NCI-H1930 (cell line): ENCODE results near the gene UNCX.

ENCODE experiments used
- DNase-seq, 2 experiments: peaks; one replicate each; lab custom pipeline; 2025; lab: John Stamatoyannopoulos, UW

Gene UNCX

DNA sequence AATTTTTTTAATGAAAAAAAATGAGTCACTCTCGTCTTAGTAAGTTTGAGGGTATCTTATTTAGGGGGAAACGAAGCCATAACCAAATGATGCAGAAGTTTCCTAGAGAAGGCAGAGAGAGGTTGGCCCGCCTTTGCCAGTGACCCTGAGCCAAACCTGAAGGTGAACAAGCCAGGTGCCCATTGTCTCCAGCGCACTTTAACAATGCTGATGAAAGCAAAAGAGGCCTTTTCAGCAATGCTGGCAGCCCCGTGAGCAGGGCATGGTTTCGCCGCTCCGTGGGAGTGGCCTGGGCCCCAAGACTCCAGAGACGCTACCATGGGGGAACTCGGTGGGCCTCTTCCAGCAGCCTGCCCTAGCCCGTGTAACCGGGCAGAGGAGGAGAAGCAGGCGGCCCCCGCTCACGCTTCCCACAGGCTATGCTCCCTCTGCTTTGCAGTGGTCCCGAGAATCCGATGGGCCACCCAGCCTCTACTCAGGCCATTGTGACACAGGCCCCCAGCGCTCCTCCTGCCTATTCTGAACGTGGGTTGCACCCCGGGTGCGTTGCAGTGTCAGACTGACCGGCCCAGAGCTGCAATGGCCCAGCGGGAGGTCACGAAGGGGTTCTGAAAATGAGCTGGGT lies 14.0 kb upstream of the UNCX start:
- no peak for DNase-seq

DNA sequence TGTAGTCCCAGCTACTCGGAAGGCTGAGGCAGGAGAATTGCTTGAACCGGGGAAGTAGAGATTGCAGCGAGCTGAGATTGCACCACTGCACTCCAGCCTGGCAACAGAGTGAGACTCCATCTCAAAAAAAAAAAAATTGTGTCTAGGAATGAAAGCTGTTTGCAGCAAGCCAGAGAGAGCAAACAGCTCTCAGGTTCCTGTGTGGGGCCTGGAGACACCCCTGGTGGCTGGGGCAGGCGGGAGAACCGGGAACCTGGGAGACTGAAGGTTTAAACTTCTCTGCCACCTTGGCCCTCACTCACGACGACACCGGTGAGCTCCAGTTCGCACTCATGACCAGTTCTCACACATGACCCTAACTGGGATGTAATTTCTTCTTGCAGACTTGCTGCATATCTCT lies 13.2 kb upstream of the UNCX start:
- no peak for DNase-seq

DNA sequence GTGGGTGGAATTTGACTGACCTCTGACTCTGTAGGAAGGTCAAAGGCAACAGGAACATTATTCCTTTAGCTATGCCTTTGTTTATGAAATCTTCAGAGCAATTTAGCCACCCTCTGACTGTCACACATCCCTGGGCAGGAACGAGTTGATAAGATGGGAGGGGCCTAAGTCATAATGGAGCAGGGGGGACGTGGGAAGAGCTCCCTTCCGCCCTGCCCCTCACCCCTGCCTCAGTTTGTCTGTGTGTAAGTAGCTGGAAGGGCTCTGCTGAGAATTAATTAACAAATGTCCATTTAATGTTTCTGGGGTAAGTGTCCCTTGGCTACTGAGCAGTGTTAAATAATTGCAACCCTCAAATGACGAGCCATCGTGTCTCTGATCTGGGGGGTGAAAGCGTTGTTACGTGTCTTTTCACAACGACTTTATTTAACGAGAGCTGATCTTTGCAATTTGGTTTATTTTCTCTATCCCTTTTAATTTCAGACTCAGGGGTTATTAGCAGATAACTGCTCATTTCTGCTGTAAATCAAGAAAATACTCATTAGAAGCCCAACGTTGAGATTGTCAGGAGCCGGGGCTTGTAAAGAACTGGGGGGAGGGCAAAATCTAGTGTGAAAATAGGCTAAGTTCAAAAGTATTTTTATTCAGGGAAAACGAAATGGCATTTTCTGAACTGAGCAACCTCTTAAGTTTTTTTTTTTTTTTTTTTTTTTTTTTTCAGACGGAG lies 12.5 kb upstream of the UNCX start:
- no peak for DNase-seq

DNA sequence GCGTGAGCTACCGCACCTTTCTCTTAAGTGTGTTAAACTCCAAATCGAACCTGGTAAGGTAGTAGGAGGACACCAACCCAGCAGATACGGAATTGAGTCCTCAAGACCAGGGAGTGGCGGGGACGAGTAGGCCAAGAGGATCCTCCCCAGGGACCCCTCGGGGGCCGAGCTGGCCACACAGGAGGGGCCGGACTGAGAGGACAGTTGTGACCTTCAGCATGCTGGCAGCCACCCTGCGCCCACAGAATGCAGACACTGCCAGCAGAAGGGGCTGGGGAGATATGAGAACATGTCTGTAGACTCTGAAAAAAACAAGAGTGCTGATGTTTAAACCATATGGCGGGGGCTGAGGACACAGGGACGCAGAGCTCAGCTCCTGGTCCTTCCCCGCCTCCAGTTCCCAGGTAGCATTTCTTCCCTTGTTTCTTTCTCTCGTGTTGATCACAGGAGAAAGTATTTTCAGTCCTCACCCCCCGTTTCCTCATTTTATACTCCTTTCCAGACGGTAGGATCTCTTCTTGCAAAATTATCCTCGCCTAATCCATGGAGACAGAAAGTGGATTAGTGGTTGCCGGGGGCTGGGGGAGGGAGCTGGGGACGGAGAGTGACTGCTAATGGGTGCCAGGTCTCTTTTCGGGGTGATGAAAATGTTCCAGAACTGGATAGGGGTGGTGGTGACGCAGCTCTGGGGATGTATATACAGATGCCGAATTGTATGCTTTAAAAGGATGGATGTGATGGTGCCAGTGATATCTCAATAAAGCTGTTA lies 11.5 kb upstream of the UNCX start:
- DNase-seq, result no peak

DNA sequence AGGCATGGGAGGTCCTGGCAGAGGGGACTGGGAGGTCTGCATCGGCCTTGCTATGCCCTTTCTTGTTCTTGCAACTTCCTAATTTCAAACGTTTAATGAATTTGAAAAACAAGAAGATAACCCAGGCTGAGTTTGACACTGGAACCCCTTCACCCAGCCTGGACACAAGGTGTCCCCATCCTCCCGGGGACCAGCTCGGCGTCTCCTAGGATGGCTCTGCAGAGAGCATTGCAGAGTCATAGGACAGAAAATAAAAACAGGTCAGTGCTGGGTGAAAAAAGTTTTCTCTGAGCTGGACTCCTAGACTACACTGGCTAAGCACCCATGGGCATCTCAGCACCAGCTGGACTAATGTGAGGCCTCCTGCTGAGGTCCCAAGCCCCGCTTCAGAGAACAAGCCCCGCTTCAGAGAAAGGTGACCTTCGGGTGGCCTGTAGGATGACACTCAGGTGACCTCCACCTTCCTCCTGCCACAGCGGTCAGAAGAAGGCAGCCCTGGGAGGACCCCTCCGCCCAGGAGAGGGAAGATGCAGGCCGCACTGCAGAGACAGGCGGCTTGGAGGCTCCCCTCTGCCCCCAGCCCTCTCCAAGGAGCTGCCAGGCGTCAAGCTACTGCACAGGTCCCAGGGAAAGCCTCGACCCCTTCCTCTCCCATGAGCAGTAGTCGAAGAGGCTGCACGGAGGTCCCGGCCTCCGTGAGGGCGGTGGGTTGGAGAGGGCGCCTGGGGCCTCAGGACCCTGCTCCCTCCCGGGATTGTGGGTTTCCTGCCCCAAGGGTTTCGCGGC lies 9.3 kb upstream of the UNCX start:
- DNase-seq, result no peak

DNA sequence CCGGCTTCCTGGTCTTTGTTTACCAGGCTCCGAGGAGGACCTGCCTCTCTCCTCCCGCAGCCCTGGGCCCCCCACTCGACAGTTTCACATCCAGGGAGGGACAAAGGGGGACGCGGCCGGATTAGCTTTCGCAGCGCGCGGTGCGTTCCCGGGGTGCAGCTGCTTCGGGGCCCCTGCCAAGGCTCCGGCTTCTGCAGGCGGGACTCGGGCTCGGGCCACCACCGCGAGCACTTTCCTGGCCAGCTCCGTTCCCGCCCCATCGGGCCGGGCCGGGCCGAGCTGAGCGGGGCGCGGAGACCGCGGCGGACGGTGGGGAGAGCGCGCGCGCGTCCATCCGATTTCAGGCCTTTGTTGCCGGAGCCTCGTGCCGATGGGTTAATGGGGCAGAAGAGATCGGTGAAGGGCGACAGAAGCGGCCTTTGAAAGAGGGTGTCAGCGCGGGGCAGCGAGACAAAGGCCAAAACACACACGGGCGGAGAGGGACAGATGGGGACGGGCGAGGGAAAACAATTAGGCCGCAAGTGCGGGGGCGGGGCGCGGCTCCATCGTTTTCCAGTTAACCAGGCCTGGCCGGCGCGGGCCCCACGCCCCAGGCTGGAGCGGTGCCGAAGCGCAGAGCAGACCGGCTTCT lies 8.5 kb upstream of the UNCX start:
- DNase-seq, result no peak

DNA sequence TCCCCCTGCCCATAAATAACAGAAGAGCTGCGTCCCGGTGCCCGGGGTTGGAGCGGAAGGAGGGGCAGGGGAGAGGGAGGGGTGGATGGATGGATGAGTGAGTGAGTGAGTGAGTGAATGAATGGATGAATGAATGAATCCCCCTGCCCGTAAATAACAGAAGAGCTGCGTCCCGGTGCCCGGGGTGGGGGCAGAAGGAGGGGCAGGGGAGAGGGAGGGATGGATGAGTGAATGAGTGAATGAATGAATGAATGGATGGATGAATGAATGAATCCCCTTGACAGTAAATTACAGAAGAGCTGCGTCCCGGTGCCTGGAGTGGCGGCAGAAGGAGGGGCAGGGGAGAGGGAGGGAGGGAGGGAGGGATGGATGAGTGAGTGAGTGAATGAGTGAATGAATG lies 7.6 kb upstream of the UNCX start:
- DNase-seq, result no peak

DNA sequence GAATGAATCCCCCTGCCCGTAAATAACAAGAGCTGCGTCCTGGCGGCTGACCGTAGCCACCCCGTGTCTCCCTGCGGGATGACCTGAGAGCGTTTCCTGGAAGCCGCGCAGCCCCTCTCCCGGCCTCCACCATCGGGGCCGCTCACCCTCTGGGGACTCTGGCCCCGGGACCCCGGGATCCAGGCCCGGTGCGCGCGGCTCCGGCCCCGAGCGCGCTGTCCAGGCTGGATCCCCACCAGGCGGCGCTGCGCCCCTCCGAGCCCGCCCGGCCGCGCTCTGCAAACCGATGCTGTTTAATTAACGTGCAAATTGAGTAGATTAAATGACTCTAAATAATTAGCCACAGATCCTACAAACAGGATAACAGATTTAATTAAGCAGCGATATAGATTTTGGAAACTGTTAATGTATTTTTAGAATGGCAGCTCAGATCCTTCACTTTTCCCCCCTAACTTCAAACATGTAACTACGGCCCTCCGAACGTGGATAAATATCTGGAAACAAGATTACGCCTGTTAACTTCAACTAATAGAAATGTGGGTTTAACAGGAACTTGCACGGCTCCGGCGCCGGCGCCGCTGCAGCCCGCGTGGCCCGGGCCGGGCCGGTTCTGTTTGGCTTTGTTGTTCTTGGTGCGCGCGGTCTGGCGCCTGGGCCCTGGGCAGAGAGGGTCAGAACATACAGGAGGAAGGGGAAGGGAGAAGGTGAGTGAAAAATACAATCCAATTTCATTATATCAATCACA lies 7.1 kb upstream of the UNCX start:
- peak in 1 of 2 experiments; percentile 22 for DNase-seq

DNA sequence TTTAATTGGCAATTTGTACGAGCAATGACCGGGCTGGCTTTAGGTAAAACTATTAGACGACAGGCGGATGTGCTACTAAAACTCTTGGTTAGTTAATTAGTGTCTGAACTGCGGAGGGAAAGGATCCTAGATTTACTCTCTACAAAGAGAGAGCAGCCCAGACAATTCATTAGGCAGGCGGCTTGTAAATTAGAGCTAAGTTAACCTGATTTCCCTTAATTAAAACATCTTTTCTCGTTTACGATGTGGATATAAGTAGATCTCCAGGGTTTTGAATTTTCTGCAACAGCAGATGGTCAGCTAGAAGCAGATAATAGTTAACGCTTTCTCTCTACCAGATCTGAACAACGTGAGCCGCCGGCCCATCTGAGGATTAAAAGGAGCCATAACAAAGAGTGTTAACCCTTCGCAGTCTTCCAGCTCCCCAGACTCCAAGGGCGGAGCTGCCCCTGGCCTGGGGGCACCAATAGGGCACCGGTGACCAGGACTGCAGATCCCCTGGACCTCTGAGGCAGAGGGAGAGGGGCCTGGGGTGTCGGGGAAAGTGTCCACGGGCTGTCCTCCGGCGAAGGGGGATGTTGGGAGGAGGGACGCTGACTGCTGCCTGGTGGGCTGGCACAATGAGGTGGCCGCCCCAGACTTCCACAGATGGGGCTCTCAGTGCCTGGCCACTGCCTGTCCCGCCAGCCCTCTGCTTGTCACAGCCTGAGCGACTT lies 6.3 kb upstream of the UNCX start:
- no peak for DNase-seq

DNA sequence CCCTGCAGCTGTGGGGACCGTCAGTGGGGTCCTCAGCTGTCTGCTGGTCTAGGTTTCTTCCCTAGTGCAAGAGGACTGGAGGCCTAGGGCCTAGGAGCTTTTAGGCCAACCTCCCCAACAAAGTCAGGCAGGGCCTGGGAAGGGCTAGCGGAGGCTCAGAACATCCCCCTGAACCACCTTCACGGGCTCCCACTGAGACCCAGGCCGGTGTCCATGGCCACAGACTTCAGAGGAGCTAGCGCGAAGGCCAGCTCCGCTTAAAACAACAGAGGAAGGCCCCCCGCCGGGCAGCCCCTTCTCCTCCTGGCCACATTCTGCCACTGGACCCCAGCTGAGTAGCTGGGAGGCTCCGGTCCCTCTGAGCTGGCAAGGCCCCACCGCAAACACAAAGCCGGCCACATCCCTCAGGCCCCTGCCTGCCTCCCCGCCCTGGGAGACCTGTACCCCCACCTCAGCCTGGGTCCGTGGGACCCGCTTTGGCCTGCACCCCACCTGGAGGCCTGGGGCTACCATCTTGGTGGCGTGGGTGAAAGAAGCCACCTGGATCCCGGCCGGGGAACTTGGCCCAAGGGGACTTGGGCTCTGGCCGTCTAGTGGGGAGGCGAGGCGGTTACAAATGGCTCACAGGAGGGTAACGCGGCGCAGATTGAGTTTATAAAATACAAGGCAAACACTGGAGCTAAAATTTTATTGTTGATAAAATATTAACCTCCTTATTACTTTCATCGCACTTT lies 5.4 kb upstream of the UNCX start:
- no peak for DNase-seq

DNA sequence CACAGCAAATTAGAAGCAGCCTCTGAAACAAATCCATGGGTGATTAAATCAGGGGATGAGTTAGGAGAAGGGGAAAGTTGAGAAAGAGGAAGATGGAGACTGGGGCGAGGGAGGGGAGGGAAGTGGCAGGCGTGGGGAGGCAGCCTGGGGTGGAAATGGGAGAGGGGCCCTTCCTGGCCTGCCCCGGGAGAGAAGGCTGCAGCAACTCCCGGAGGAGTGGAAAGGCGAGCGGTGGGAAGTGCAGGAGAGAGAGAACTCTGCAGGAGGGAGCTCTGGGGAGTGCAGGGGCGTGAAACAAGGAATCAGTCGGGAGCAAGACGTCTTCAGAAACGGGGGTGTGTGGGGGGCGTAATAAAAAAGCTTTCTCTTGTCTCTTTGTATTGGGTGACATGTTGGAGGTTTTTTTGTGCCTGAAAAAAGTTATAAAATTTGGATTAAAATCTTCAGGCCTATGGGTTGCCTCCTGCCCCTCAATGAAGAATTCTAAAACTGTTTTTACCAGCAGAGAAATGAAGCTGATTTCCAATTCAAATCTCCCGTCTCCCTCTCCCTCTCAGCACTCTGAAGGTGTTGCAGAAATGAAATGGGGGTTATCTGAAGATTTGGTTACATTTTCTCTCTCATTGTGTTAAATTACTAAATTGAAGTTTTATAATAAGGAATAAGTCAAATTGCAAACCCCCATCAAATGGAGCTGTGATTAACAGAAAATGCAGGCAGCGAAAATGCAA lies 4.7 kb upstream of the UNCX start:
- DNase-seq, result no peak

DNA sequence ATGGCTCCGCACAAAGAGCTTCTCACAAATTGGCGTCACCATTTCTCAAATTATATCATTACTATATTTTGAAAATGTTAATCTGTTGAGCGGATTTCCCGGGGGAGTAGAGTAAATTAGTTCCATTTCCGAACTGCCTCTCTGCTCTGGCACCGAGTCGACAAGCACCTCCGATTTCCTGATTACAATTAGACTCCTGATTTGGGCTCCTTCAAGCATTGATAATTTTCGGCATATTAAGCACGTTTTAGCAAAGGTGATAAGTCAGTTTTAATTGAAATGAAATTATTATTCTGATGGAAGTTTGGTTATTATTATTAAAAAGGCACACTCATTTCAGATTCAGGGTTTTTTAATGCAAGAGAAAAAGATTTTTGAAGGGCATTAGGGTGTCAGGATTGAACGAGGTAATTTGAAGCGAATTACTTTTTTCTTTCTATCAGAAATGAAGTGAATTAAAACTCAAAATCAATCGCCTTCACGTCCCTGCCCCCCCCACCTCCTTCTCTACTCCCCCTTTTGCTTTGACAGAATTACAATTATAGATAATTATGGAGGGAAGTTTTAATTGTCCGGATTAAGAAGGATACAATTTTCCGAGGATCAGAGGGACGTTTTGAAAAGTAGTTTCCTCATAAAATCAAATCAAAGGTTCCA lies 4.0 kb upstream of the UNCX start:
- no peak for DNase-seq

DNA sequence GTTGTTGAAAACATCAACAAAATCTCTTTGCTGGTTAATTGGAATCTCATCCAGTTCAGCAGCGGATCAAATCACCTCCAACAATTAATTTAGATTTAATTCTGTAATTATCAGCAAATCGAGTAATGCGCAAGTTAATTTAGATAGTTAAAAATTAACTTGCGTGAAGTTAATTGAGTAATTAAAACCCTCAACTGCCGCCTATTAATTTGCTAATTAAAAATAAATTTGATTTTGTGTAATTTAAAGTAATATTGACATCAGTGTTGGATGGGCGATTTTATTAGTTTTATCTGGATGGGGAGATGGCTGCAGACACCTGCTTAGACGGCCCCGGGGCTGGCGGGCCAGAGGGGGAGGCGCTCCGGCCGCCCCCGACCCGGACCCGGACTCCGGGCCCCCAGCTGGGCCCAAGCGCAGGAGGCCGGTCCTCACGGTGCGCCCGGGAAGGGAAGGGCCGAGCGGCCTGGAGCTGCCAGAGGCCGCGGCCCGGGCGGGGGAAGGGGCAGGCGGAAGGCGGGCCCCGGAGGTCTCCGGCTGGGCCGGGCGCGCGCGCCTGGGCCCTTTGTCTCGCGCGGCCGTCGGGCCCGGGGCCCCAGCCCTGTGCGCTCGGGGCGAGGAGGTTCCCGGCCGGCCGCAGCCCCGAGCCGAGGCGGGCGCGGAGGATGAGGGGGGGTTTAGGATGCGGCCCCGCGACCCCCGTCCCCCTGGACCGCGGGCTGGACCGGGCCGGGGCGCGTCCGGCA lies 3.3 kb upstream of the UNCX start:
- no peak for DNase-seq

DNA sequence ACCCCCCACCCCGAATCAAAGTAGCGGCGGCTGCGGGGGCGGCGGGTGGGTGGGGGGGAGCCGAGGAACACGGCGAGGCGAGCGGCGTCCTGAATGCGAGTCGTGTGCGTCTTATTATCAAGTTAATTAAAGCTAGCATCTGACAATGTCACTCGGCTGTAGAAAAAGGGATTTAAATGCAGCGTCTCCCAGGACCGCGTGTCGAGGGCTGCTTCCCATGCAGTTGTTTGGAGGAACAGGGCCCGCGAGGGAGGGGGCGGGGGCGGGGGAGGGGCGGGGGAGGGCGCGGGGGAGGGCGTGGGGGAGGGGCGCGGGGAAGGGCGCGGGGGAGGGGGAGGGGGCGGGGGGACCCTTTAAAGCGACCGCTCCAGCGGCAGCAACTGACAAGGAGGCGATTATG lies 2.7 kb upstream of the UNCX start:
- no peak for DNase-seq

DNA sequence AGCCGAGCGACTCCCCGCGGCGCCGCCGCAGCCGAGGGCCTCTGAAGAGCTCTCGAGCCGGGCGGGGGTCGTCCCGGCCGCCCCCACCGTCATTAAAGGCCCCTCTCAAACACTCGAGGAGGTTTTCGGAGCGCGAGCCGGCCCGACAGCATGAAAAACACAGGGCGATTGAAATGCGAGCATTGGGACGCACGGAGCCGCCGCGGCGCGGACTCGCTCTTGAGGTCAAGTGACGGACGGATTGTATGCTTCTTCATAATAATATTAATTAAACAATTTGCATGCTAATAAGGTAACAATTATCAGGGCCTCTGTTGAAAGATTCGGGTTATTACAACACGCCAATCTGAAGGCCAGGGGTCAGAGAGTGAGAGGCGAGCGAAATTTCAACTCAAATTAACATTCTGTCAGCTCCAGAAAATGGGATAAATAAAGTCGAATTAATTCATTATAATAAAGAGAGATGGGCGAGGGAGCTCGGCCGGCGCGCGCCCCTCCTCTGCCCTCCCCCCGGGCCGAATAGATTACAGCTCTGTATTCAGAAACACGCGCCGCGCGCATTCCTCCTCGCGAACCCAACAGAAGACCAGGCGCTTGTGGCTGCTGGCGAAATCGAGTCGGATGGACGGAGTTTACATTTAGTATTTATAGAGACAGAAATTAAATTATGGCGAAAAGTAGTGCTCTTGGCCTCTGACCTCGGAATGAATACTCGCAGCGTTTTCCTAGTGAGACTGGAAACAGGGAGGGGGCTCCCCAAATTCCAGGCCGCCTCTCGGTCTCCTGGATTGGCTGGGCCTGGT lies 2.1 kb upstream of the UNCX start:
- DNase-seq, result no peak

DNA sequence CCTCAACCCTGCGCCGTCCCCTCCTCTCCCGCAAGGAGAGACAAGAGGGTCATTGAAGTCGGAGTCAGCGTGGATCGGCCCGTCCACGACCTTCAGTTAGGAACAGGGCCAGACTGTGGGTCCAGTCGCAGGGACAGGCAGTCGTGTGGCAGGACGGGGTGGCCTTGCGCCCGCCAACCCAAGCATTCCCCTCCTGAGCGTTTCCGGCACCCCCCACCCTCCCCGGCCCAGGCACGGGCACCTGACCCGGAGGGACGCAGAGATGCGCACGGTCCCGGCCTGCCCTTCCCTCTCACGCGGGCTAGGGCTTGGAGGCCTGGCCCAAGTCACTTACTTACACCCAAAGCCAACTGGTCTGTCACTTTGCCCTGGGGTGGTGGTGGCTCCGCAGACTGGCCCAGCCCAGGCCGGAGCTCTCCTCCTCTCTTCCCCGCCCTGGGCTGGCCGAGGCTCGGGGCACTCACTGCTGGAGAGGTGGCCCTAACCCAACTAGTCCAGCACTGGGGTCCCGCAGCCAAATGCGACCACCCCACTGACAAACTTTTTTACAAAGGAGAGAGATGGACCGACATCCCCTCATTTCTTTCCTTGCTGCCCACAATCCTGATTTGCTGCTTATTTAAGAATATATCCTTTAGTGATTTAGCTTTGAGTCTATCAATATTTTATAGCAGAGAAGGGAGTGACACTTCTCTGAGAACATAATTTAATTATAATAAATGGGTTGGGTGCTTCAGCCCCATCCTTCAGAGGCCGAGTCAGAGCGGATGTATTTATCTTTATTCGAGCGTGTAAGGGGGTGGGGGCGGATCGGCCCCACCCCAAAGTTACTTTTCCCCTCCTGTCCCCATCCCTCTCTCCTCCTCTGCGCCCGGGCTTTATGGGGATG lies 1.2 kb upstream of the UNCX start:
- no peak for DNase-seq
